ENCODE measurements around the gene PSIP1. TPM values are rescaled to one million over a fixed set of nuclear protein-coding genes. Genes with fewer than 3 reads are reported as not detected.
A peak's percentile ranks its signal among the peaks of the same experiment; 100 is the strongest.

PSIP1 gene
- total RNA-seq, 1 experiment from 2014 or later: 35.3 TPM

GRCh38 chr9:15416880-15417279, 93.9 kb downstream of the PSIP1 start:
- DNase-seq (ENCODE audit: low read depth in 1 of 2, low spot score in 2 of 2): peak in 1 of 2 experiments; percentile 4
- H3K27ac ChIP-seq: no peak overlapping the region
- no peaks in the 10 kb centered on the region for H3K4me1 ChIP-seq (replicated peaks)
- H3K36me3 ChIP-seq: no peaks in the 10 kb centered on the region
- H3K27me3 ChIP-seq (replicated peaks): no peaks in the 10 kb centered on the region
- H3K9me3 ChIP-seq (replicated peaks): no peaks in the 10 kb centered on the region
- no peak overlapping the region for H3K4me3 ChIP-seq

Other genes with a start within 250 kb of the PSIP1 start
- 2.7 and 5.9 TPM in 2 replicates for gene TTC39B, start 203.8 kb downstream of the PSIP1 start, total RNA-seq (2014; rRNA removed; shearing (Covaris generic))
- gene SNAPC3, start 88.1 kb downstream of the PSIP1 start, total RNA-seq (2014; rRNA removed; shearing (Covaris generic)): 32.3 and 70.2 TPM in 2 replicates
- 0.47 and 0.53 TPM in 2 replicates for gene CCDC171, start 42.1 kb upstream of the PSIP1 start, total RNA-seq (2014; rRNA removed; shearing (Covaris generic))